ENCODE data around the gene MSANTD4. TPM values are rescaled to one million over a fixed set of nuclear protein-coding genes. Genes with fewer than 3 reads are reported as not detected.

MSANTD4 gene
- total RNA-seq, 1 experiment from 2014 or later = 17.5 TPM

DNA sequence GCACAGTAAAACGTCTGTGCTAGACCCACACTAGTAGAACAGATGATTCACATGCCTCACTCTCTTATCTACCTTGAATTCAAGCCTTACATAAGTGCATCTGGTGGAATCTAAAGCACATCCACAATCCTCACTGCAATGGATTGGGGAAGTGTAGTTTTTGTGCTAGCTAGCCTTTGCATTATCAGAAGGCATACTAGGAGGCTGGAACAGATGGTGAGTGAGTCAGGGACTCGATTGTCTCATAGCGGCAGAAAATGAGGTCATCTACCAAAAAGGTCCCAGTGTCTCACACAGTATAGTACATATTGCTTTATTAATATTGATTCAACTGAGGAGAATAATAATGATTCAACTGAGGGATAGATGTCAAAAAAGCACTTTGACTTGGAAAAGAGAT lies 9.3 kb downstream of the MSANTD4 start:
- Histone ChIP-seq H4K20me1 (ENCODE audit: control insufficient read depth, insufficient read depth, insufficient read length) (no peaks in the 10 kb centered on the region), H2BK20ac (ENCODE audit: low read depth, low read length, poor library complexity, severe bottlenecking) (no peak overlapping the region), H3K79me2 (ENCODE audit: insufficient read depth, low read length) (peaks cover 7% of the 10 kb centered on the region; the same call in 1 of the 2 replicates), H2BK12ac (ENCODE audit: insufficient read length, low read depth, low read length) (no peak overlapping the region), H3T11ph (ENCODE audit: low read length) (no peak overlapping the region), H2BK15ac (ENCODE audit: low read depth, low read length) (no peak overlapping the region), H3K56ac (ENCODE audit: insufficient read length, low read depth, low read length) (no peak overlapping the region), H3K18ac (ENCODE audit: insufficient read length, low read depth, low read length) (no peak overlapping the region), H3K14ac (ENCODE audit: insufficient read depth, low read length) (no peak overlapping the region), H2AK5ac (ENCODE audit: insufficient read length, low read length) (no peak overlapping the region), H3K9ac (ENCODE audit: extremely low read depth, insufficient read length, low read length) (no peak overlapping the region), H3K27ac (ENCODE audit: insufficient read length, low read depth, low read length) (no peak overlapping the region), H3K4me1 (ENCODE audit: insufficient read depth, low read length) (peaks cover 4% of the 10 kb centered on the region; the same call in 1 of the 2 replicates), H3K23ac (ENCODE audit: insufficient read length, low read depth, low read length) (no peak overlapping the region), H3K23me2 (ENCODE audit: insufficient read length, low read depth, low read length, poor library complexity, severe bottlenecking) (no peaks in the 10 kb centered on the region), H4K5ac (ENCODE audit: insufficient read length, low read depth, low read length) (no peak overlapping the region), H3K4ac (ENCODE audit: low read depth, low read length) (no peak overlapping the region), H2AFZ (ENCODE audit: low read length) (no peak overlapping the region), H2BK120ac (ENCODE audit: low read depth, low read length, poor library complexity, severe bottlenecking) (no peak overlapping the region), H4K91ac (ENCODE audit: insufficient read length, low read depth, low read length) (no peak overlapping the region), H3K27me3 (ENCODE audit: insufficient read depth, low read length) (no peaks in the 10 kb centered on the region), H3K9me3 (ENCODE audit: control insufficient read depth, low read depth, low read length) (no peaks in the 10 kb centered on the region), H3K79me1 (ENCODE audit: insufficient read depth, low read depth, low read length, poor library complexity, severe bottlenecking) (peaks cover 7% of the 10 kb centered on the region), H4K8ac (replicated peaks; ENCODE audit: insufficient read length, low read depth, low read length) (no peak overlapping the region), H2BK5ac (ENCODE audit: insufficient read length, low read length) (no peak overlapping the region), H3K4me2 (ENCODE audit: insufficient read depth, insufficient read length, low read length) (no peak overlapping the region)
- WGBS (ENCODE audit: extremely low coverage, insufficient read length, low lambda C conversion rate) = no CpG with 5 or more reads among the region's 3 CpGs
- H3K27me3 Mint-ChIP-seq (ENCODE audit: low read depth) = no peaks in the 10 kb centered on the region
- peaks cover 32 to 35% (median 33%) of the 10 kb centered on the region in 3 experiments for H3K36me3 Mint-ChIP-seq (ENCODE audit: insufficient read depth in 1 of 3, low read depth in 3 of 3)
- peaks cover 21 to 28% of the 10 kb centered on the region in 2 experiments for H3K4me1 Mint-ChIP-seq
- TF ChIP-seq, protein P1, sequence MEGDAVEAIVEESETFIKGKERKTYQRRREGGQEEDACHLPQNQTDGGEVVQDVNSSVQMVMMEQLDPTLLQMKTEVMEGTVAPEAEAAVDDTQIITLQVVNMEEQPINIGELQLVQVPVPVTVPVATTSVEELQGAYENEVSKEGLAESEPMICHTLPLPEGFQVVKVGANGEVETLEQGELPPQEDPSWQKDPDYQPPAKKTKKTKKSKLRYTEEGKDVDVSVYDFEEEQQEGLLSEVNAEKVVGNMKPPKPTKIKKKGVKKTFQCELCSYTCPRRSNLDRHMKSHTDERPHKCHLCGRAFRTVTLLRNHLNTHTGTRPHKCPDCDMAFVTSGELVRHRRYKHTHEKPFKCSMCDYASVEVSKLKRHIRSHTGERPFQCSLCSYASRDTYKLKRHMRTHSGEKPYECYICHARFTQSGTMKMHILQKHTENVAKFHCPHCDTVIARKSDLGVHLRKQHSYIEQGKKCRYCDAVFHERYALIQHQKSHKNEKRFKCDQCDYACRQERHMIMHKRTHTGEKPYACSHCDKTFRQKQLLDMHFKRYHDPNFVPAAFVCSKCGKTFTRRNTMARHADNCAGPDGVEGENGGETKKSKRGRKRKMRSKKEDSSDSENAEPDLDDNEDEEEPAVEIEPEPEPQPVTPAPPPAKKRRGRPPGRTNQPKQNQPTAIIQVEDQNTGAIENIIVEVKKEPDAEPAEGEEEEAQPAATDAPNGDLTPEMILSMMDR (conservative IDR thresholded peaks at IDR 0.05) = no peak
- DNase-seq = no peak
- no peak overlapping the region for H3K4me3 Mint-ChIP-seq
- H3K9me3 Mint-ChIP-seq = no peaks in the 10 kb centered on the region
- peak overlapping the region; percentile 4 to 71 (median 26); a peak in 5 of 7 replicates for H3K27ac Mint-ChIP-seq

Measured in H9 (cell line).